ENCODE results near the gene MYOM3.
A peak's percentile ranks its signal among the peaks of the same experiment; 100 is the strongest.

The MYOM3 gene

DNA sequence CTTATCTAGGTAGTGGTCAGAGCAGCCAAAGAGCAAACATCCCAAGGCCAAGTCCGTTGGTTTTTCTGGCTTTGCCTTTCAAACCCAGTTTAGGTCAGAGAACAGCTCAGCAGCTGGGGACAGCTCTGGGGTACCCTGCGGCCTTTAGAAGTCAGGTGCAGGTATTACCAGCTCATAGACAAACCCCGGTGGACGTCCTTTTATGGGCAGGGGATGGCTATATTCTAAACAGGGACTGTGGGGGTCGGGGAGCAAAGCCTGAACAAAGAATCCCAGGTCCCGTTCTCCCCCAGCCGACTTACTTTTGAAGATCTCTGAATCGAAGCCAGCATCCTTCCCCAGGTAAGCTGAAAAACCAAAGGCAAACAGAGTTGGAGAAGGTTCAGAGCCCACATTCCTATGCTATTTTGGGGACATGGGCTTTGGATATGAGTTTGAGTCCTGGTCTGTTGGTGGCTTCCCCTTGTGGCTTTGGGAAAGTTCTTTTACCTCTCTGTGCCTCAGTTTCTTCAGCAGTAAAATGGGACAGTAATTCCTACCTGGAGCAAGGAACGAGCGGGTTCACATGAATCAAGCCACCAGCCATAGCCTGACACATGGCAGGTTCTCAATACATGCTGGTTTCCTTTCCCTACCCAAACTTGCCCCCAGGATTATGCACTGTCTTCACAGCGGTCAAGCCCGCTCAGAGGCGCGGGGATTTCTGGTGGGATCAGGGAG lies 16.6 kb downstream of the MYOM3 start:
- DNase-seq = no peak

DNA sequence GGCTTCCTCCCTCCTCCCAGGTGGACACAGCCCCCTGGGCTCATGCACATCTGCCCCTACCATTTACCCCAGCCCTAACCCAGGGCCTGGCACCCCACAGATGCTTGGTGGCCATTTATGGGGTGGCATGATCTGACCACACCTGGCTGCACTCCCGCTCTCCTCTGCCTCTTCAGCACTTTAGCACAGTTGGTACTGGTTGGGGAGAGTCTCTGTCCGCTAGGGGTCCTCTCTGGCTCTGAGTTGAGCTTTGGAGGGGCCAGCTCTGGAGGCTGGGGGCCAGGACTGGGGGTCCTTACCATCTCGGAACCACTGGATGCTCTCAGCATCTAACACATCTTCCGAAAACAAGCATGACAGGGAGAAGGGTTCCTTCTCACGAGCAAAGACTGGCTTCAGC lies 17.4 kb downstream of the MYOM3 start:
- DNase-seq = no peak

DNA sequence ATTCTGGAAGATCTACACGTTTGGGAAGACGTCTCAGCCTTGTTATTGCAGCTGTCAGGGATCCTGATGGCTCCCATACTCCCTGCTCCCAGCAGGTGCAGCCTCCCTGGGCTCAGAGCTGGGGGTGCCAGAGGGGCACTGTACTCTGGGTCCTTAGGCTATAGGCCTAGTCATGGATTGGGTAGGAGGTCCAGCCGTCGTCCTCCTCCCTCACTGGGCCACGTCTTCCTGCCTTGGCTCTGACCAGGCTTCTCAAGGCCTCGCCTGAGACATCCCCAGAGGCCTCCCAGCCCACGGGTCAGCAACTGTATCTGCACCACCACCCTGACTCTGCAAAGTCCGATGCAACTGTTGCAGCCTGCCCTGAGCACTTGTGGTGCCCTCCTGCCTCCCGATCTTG lies 18.2 kb downstream of the MYOM3 start:
- DNase-seq = no peak

DNA sequence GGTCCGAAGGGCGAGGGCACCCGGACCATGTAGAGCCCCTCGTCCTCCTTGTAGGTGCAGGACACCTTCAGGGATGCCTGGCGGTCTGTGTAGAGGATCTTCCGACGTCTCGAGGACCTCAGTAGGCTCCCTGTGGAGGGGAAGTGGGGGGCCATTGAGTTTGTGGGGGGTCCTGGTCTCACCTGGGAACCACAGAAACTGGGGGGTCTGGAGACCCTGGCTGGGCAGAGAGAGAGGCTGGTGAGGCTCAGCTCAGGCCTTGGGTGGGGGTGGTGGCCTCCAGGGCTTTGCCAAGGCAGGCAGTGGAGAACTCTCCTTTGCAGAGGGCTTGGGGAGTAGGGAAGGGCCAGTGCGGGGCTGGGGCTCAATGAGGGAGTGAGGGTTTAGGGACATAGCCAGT lies 19.0 kb downstream of the MYOM3 start:
- DNase-seq = no peak

DNA sequence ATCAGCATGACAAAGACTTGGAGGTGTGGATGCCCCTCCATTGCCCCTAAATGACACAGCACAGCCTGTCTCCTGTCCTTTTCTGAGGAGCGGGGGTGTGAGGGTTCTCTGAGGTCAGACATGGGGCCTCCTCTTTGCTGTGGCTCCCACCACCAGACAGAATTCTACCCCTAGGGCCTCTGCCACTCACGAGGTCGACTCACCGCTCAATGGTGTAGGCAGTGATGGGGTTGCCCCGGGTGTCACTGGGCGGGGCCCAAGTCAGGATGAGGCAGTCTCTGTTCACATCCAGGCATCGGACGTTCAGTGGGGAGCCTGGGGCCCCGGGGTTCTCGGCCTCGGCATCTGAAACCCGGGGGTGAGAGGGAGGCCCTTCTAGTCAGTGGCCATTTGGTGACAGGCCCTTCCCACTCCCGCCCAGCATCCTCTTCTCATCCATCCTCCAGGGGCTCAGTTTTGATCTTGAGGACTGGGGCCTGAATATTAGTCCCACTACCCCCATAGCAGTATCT lies 19.9 kb downstream of the MYOM3 start:
- DNase-seq = no peak

DNA sequence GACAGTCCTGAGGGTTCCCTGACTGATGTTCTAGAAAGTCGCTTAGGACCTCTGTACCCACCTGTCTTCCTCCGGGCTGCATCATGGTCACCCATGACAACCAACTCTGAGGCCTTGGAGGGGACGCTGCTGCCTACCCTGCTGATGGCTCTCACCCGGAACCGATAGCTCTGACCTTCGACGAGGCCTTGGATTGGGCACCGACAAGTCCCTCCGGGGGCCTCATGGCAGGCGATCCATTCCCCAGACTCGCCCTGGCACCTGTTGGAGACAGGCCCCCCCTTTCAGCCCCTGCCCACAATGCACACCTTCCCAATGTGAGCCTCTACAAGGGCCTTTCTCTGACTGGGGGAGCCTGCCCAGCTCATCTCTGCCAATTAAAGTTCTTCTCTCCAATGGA lies 21.2 kb downstream of the MYOM3 start:
- DNase-seq = no peak

DNA sequence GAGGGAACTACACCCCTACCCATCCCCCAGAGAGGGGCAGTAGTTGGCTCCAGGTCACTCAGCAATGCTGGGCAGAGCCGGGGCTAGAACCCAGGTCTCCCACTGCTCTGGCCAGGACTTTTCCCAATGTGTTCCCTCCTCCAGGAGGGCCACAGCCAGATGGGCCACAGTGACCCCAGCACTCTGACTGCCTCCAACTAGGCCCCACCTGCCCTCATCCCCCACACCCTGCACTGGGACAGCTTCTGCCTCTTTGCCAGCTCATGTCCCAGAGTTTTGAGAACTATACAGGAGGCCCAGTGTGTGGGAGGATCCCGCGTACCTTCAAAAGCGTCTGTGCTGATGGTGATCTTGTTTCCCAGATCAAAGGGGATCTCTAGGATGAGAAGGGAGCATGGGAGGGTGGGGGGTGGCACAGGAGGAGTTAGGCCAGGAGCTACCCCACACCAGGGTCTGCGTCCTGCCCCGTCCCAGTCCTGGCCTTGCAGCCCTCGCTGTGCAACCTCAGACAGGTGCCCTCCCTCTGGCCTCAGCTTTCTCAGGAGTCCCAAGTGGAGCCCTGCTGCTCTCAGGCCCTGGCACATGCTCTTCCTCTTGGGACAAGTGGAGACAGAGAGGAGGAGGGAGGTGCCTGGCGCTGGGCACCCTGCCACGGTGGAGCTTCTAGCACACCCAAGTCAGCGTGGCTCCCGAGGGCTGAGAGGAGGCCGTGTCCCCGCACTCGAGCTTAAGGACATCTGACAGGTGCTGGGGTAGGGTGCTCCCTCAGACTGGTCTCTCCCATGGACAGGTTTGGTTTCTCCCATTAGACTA lies 22.0 kb downstream of the MYOM3 start:
- DNase-seq = no peak

DNA sequence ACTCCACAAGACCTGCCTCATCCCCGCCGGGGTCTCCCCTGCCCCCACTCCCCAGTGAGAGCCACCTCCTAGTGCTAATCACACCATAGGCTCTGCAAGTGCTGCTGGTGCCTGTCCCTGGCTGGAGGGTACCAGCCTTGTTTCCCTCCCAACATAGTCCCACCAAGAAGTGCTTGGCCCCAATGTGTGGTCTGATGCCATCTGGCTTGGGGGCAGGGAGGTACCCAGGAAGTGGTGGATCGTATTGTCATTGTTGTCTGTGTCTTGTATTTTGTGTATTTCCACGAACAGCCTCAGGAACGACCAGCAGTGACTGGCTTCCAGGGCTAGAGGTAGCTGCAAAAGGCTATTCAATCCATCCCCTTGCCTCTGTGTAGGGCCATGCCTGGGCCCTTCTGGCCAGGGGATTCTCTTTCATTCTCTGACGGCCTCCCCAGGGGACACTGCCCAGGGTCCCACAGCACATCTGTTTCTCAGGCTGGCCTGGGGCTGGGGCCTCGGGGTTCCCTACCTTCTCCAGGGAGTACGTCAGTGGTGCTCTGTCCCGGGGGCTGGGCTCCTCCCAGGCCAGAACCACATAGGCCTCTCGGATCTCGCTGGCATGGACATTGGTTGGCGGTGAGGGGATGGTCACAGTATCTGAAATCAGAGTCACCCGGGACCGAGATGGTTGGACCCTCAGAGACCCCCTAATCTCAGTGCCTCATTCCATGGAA lies 22.8 kb downstream of the MYOM3 start:
- DNase-seq = no peak

DNA sequence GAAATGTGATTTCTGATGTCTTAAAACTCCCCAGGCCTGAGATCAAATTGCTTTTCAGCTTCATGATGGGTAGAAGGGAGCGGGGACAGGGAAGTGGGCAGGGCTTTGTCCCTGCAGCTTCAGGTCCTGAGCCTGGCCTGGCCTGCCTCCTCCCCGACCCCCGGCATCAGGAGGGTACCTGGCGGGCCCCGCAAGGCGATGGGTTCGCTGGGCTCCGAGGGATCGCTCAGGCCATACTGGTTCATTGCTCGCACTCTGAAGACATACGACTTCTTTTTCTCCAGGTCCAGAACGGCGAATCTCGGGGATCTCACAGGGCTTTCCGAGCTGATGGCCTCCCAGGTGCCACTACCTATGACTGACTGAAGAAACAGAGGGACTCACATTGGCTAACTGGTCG lies 25.5 kb downstream of the MYOM3 start:
- no peak for DNase-seq

DNA sequence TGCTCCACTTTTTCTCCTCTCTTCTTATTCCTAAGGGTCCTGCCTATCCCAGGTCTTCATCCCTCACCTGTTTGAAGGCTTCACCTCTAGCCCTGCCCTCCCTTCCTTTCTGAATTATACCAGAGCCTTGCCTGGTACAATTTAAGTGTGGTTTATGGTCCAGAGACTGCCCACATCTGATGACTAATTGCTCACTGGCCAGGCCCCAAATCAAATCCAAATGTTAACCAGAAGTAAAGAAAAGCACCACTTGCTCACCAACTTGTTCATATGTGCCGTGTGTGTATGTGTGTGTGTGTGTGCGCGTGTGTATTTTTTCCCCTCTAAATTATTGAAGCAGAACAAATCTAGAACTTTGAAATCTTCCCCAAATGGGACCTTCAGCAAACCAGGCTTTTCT lies 26.4 kb downstream of the MYOM3 start:
- DNase-seq = no peak

DNA sequence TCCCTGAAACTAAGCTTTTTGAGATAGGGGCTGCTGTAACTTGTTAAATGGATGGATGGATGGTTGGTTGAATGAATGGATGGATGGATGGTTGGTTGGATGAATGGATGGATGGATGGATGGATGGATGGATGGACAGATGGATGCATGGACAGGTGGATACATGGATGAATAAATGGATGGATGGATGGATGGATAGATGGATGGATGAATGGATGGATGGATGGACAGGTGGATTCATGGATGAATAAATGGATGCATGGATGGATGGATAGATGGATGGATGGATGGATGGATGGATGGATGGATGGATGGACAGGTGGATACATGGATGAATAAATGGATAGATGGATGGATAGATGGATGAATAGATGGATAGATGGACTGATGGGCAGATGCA lies 26.9 kb downstream of the MYOM3 start:
- no peak for DNase-seq

DNA sequence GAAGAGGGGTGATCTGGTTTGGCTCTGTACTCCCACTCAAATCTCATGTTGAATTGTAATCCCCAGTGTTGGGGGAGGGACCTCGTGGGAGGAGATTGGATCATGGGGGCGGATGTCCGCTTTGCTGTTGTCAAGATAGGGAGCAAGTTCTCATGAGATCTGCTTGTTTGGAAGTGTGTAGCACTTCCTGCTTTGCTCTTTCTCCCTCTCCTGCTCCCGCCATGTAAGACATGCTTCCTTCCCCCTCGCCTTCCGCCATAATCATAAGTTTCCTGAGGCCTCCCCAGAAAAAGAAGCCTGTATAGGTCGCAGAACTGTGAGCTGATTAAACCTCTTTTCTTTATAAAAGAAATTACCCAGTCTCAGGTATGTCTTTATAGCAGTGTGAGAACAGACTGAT lies 27.9 kb downstream of the MYOM3 start:
- no peak for DNase-seq

DNA sequence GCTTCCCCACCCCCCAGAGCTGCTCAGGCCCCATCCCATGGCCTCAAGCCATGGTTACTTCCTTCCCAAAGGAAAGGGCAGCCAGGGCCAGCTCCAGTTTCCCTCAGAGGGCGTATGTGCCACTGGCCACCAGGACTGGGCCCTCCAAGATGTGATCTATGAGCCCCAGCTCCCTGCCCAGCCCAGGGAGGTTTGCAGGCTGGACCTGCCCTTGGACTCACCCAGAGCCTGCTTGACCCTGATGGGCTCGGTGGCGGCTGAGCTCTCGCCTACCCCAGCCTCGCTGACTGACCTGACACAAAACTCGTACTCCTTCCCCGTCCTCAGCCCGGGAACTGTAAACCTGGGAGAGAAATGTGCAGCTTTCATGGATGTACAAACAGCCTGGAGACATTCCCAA lies 29.6 kb downstream of the MYOM3 start:
- DNase-seq = no peak

DNA sequence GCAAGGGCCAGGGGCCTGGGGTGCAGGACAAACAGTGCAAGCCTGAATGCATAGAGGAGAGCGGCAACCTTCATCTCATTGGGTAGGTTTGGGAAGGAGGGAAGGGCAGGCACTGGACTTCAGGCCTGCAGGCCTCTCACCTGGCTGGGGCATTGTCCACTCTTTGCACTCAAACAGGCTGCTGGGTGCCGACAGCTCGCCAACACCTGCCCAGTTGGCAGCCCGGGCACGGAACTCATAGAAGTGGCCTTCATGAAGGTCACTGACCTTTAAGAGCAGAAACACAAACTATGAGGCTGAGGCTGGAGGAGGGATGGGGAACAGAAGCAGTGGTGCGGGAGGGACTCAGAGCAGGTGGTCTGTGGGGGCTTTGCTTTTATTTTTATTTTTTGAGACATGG lies 30.7 kb downstream of the MYOM3 start:
- DNase-seq = no peak

DNA sequence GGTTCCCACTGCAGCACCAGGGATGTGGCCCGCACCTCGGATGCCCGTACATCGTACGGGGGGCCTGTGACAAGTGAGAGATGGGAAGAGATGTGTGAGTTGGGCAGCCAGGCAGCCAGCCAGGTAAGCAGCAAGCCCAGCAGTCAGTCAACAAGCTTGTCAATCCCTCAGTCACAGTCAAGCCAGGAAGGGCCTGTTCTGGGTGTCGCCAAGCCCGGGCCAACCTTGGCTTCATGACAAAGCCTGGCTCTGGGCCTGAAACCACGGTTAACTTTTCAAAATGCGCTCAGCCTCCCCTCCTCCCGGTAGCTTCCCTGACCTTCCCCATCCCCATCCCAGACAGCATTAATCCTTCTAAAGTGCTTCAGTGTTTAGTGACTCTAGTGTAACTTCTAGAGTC lies 31.8 kb downstream of the MYOM3 start:
- DNase-seq = no peak

DNA sequence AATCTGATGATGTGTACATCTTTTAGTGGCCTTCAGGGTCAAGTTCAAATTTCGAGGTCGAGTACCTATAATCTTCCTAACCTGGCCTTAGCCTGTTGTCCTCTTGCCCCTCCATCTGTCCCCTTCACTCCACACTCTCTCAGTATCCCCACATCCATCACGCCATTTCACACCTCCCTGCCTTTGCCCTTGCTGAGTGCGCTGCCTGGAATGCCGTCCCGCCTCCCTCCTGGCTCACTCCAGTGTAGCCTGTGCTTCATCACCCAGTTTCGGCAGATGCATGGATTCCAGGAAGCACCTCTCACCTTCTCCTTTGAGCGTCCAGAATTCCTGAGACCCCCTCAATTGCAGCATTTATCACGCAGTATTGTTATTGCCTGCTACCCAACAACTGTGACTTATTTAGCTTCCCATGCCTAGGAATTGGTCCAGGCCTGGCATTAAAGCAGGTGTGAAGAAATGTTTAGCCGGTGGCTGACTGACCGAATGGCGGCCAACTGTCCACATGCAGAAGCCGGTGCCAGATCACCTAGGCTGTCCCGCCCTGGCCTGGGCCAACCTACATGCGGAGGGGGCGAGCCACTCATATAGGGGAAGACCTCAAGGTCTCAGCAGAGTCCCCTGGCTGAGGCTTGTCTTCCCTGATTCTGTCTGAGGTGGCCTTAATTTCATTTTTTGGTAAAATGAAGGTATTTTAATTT lies 34.5 kb downstream of the MYOM3 start:
- DNase-seq = no peak

DNA sequence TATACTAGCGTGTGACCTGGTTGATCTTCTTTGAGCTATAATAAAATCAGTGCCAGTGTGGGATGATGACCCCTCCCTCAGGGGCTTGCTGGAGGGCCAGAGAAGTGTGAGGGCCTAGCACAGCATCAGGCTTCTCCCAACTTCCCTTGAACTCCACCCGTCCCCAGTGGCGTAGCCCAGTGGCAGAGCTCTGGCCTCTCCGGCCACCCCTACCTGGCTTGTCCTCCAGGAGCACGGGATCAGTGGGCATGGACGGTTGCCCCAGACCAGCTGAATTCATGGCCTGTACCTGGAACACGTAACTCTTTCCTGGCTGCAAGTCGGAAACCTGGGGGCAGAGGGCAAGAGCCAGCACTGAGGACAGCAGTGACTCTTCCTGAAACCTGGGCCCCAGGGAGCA lies 36.0 kb downstream of the MYOM3 start:
- DNase-seq = no peak

DNA sequence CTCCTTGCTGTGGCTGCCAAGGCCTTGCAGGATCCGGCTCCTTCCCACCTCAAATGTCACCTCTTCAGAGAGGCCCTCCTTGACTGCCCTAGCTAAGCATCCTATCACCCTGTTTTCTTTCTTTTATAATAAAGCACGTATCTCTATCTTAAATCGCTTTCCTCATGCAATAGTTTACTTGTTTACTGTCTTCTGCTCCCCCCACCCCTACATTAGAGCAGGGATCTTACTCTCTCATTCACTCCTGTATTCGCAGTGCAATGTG lies 36.4 kb downstream of the MYOM3 start:
- no peak for DNase-seq

DNA sequence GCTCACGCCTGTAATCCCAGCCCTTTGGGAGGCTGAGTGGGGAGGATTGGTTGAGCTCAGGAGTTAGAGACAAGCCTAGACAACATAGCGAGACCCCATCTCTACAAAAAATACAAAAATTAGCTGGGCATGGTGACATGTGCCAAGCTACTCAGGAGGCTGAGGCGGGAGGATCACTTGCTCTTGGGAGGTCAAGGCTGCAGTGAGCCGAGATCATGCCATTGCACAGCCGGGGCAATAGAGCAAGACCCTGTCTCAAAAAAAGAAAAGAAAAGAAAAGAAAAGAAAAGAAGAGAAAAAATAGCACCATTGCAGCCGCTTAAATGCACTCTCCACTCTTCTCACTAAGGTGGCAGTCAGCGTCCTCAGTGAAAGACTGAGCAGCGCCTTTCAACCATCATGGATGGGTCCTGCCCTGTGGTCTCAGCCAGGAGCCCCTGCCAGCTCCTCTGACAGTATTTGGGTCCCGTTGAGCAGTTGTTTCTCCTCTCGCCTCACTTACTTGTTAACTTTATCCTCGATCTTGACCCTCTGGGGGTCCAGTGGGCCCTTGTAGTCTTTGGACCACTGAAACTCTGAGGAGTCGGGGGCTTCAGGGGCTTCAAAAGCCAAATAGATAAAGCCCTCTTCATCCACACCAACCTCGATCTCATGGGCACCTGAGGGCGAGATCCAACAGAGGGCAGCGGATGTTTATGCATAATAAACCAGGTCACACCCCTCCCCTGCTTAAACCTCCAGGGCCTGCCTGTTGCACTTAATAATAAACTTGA lies 36.9 kb downstream of the MYOM3 start:
- DNase-seq = no peak

DNA sequence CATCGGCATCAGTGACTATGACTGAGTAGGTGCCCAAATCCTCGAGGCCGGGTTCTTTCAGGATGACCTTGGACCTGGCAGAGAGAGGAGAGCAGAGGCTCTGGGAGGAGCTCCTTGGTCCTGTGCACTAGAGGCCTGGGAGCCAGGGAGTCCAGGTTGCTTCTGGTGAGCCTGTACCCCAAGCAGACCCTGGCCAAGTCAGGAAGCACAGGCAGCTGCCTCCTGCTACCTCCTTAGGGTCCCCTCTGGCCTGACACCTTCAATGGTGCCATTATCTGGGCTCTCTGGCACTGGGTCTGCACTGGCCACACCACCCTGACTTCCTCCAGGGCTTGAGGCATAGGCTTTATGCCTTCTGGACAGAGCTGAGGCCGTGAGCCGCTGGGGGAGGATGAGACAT lies 37.7 kb downstream of the MYOM3 start:
- no peak for DNase-seq

DNA sequence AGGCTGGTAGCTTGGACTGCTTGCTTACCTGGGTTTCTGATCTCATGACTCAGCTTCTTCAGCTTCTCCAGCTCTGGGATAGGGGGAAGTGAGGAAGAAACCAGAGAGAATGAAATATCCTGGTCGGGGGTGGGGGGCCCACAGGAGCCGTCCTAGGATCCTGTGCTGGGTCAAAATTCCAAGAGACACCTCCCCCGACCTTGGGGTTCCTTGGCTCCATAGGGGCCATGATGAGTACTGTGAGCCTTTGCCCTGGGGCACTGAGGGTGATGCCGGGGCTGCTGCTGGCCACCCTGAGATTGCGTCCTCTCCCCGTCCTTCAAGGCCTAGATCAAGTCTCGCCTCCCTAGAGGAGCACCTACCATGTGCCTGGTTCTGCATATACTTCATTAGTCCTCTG lies 40.0 kb downstream of the MYOM3 start:
- DNase-seq = no peak

DNA sequence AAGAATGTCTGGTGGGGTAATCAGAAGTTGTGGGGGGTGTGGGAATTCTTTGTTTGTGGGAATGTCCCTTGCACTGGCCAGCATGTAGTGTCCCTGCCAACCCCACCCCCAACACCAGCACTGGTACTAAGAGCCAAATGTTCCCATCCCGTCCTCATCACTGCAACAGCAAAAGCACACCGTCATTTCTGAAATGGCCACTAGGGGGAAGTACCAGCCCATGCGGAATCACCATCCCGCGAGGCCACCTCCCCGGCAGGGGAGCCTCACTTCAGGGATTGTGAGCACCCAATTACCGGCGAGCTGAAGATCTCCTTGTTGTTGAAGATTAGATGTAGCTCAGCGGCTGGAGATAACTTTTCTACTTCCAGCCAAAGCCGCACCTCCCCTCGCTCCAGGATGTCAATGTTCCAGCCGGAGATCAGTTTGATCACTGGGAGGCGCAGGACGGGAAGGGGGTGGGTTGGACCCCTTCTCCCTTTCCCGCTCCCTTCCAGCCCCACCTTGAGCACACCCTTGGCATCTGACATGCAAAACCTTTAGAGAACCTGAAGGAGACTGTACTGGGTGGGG lies 41.0 kb downstream of the MYOM3 start:
- peak; percentile 81 for DNase-seq

Measured in right forelimb (tissue), 1 donor.